ENCODE measurements around the gene PFDN1. TPM values are rescaled to one million over a fixed set of nuclear protein-coding genes. Genes with fewer than 3 reads are reported as not detected.
"Not testable (repeated sequence)": the region's sequence is repeated elsewhere in the genome, so short reads cannot be mapped to it uniquely, and the experiment has no call there.

Gene PFDN1
- polyA plus RNA-seq, 1 donor from 2014 or later, result 147 TPM

GRCh38 chr5:140205216-140205615 lies 97.7 kb downstream of the PFDN1 start:
- TF ChIP-seq CTCF (IDR thresholded peaks at IDR 0.05; ENCODE audit: poor library complexity, severe bottlenecking) (no peak), MXI1 (conservative IDR thresholded peaks at IDR 0.05; ENCODE audit: poor library complexity, severe bottlenecking) (no peak), POLR2AphosphoS5 (IDR thresholded peaks at IDR 0.05) (no peak)
- H3K4me3 ChIP-seq (ENCODE audit: low read length), result no peak overlapping the region
- H3F3A ChIP-seq (ENCODE audit: insufficient read depth, low read length, poor library complexity, severe bottlenecking), result no peaks in the 10 kb centered on the region
- no peaks in the 10 kb centered on the region for H3K9me3 ChIP-seq (ENCODE audit: low read length)
- H3K79me2 ChIP-seq (replicated peaks; ENCODE audit: insufficient read depth, low read length), result no peaks in the 10 kb centered on the region
- no peak overlapping the region for H3K27ac ChIP-seq (ENCODE audit: low read length)
- no peaks in the 10 kb centered on the region for H3K36me3 ChIP-seq (ENCODE audit: insufficient read depth, low read length)
- no peaks in the 10 kb centered on the region for H4K20me1 ChIP-seq (ENCODE audit: insufficient read depth)
- no peak overlapping the region for H3K9ac ChIP-seq (ENCODE audit: low read length)
- no peak overlapping the region for H2AFZ ChIP-seq (ENCODE audit: low read depth, low read length)
- H3K27me3 ChIP-seq (ENCODE audit: insufficient read depth, low read depth, low read length), result no peaks in the 10 kb centered on the region
- H3K4me2 ChIP-seq (ENCODE audit: low read length), result no peak overlapping the region
- no peaks in the 10 kb centered on the region for H3K9me2 ChIP-seq (ENCODE audit: insufficient read depth, low read length)

GRCh38 chr5:140202610-140203009 lies 100.3 kb downstream of the PFDN1 start:
- H3K4me2 ChIP-seq (ENCODE audit: low read length), result no peak overlapping the region

GRCh38 chr5:140202078-140202477 lies 100.8 kb downstream of the PFDN1 start:
- Histone ChIP-seq H3K79me2 (replicated peaks; ENCODE audit: insufficient read depth, low read length) (no peaks in the 10 kb centered on the region), H3K9me2 (ENCODE audit: insufficient read depth, low read length) (no peaks in the 10 kb centered on the region), H3F3A (ENCODE audit: insufficient read depth, low read length, poor library complexity, severe bottlenecking) (no peaks in the 10 kb centered on the region), H3K4me3 (ENCODE audit: low read length) (no peak overlapping the region), H3K9ac (ENCODE audit: low read length) (no peak overlapping the region), H2AFZ (ENCODE audit: low read depth, low read length) (no peak overlapping the region), H3K4me2 (ENCODE audit: low read length) (no peak overlapping the region), H4K20me1 (ENCODE audit: insufficient read depth) (no peaks in the 10 kb centered on the region), H3K27ac (ENCODE audit: low read length) (no peak overlapping the region), H3K9me3 (ENCODE audit: low read length) (no peaks in the 10 kb centered on the region), H3K36me3 (ENCODE audit: insufficient read depth, low read length) (no peaks in the 10 kb centered on the region), H3K27me3 (ENCODE audit: insufficient read depth, low read depth, low read length) (no peaks in the 10 kb centered on the region)
- TF ChIP-seq EZH2 (IDR thresholded peaks at IDR 0.05; ENCODE audit: borderline replicate concordance, insufficient read depth, low read length, poor library complexity, severe bottlenecking) (no peak), CTCF (IDR thresholded peaks at IDR 0.05; ENCODE audit: poor library complexity, severe bottlenecking) (no peak), REST (IDR thresholded peaks at IDR 0.05; ENCODE audit: borderline replicate concordance) (no peak), EP300 (conservative IDR thresholded peaks at IDR 0.05; ENCODE audit: poor library complexity, severe bottlenecking) (no peak), SMC3 (conservative IDR thresholded peaks at IDR 0.05; ENCODE audit: poor library complexity) (no peak), RAD21 (conservative IDR thresholded peaks at IDR 0.05) (no peak), TAF1 (IDR thresholded peaks at IDR 0.05; ENCODE audit: low read depth) (no peak), POLR2AphosphoS5 (IDR thresholded peaks at IDR 0.05) (no peak)

More at GRCh38 chr5:140202610-140203009, 100.3 kb downstream of the PFDN1 start:
- Histone ChIP-seq H3K9me3 (ENCODE audit: low read length) (no peaks in the 10 kb centered on the region), H2AFZ (ENCODE audit: low read depth, low read length) (no peak overlapping the region), H3K27me3 (ENCODE audit: insufficient read depth, low read depth, low read length) (no peaks in the 10 kb centered on the region), H3F3A (ENCODE audit: insufficient read depth, low read length, poor library complexity, severe bottlenecking) (no peaks in the 10 kb centered on the region), H3K9me2 (ENCODE audit: insufficient read depth, low read length) (no peaks in the 10 kb centered on the region), H4K20me1 (ENCODE audit: insufficient read depth) (no peaks in the 10 kb centered on the region), H3K9ac (ENCODE audit: low read length) (no peak overlapping the region), H3K79me2 (replicated peaks; ENCODE audit: insufficient read depth, low read length) (no peaks in the 10 kb centered on the region), H3K27ac (ENCODE audit: low read length) (no peak overlapping the region), H3K36me3 (ENCODE audit: insufficient read depth, low read length) (no peaks in the 10 kb centered on the region), H3K4me3 (ENCODE audit: low read length) (no peak overlapping the region)
- TF ChIP-seq POLR2AphosphoS5 (IDR thresholded peaks at IDR 0.05) (no peak), EP300 (conservative IDR thresholded peaks at IDR 0.05; ENCODE audit: poor library complexity, severe bottlenecking) (no peak), EZH2 (IDR thresholded peaks at IDR 0.05; ENCODE audit: borderline replicate concordance, insufficient read depth, low read length, poor library complexity, severe bottlenecking) (no peak), TAF1 (IDR thresholded peaks at IDR 0.05; ENCODE audit: low read depth) (no peak), SMC3 (conservative IDR thresholded peaks at IDR 0.05; ENCODE audit: poor library complexity) (no peak)

- H3K9ac ChIP-seq (ENCODE audit: low read length); H3F3A ChIP-seq (ENCODE audit: insufficient read depth, low read length, poor library complexity, severe bottlenecking); H3K4me3 ChIP-seq (ENCODE audit: low read length); H4K20me1 ChIP-seq (ENCODE audit: insufficient read depth); H3K36me3 ChIP-seq (ENCODE audit: insufficient read depth, low read length); H3K9me2 ChIP-seq (ENCODE audit: insufficient read depth, low read length); H3K27me3 ChIP-seq (ENCODE audit: insufficient read depth, low read depth, low read length); H3K4me2 ChIP-seq (ENCODE audit: low read length); H2AFZ ChIP-seq (ENCODE audit: low read depth, low read length); H3K9me3 ChIP-seq (ENCODE audit: low read length); H3K79me2 ChIP-seq (replicated peaks; ENCODE audit: insufficient read depth, low read length); H3K27ac ChIP-seq (ENCODE audit: low read length): not testable (repeated sequence)
Observed at GRCh38 chr5:140198915-140199314, 104.0 kb downstream of the PFDN1 start.
